Prostate gland (tissue), 2 donors: ENCODE data around the gene PACC1. TPM values are rescaled to one million over a fixed set of nuclear protein-coding genes. Genes with fewer than 3 reads are reported as not detected.
A peak's percentile ranks its signal among the peaks of the same experiment; 100 is the strongest.

ENCODE experiments used
- DNase-seq: peaks from one replicate; pipeline ENCODE4 v3.0.0-alpha.2; 2019; ENCODE audit warnings: low spot score
- H3K27ac ChIP-seq, 2 donors: fragments of 200-600 bp; sonication (generic); 2 replicates each; pipeline ENCODE4 v1.5.1; 2017 to 2019
- H3K27me3 ChIP-seq: fragments of 200-600 bp; sonication (generic); replicated peaks from 2 replicates; pipeline ENCODE4 v1.5.1; 2019; ENCODE audit not compliant: insufficient read depth
- H3K36me3 ChIP-seq, 2 donors: fragments of 200-600 bp; sonication (generic); 1 replicate in 1 of 2; 2 replicates in 1 of 2; pipeline versions ENCODE4 v1.5.1 to v1.8.1; 2017 to 2019
- H3K4me1 ChIP-seq: fragments of 200-600 bp; sonication (generic); replicated peaks from 2 replicates; pipeline ENCODE4 v1.5.1; 2019
- H3K4me3 ChIP-seq, 2 donors: fragments of 200-600 bp; sonication (generic); 2 replicates each; pipeline ENCODE4 v1.5.1; 2017 to 2019
- H3K9me3 ChIP-seq: fragments of 200-600 bp; sonication (generic); 2 replicates; pipeline ENCODE4 v1.5.1; 2017
- CTCF ChIP-seq, 4 experiments: fragments of 200-600 bp in 2 of 4; fragments of 450-650 bp in 2 of 4; sonication (generic) in 2 of 4; IDR thresholded peaks; 1 replicate in 3 of 4; 2 replicates in 1 of 4; pipeline ENCODE4 v1.5.1; 2016 to 2019; ENCODE audit warnings: antibody characterized with exemption in 4 of 4, mild to moderate bottlenecking in 2 of 4, moderate library complexity in 2 of 4
- POLR2A ChIP-seq: fragments of 450-650 bp; IDR thresholded peaks from one replicate; pipeline ENCODE4 v1.6.1; 2016; ENCODE audit warnings: antibody characterized with exemption, mild to moderate bottlenecking
- POLR2AphosphoS5 ChIP-seq: sonication (generic); formaldehyde crosslinking; IDR thresholded peaks from one replicate; pipeline ENCODE4 v1.6.1; 2017; ENCODE audit warnings: antibody characterized with exemption
- WGBS: methylation state at CpG from one replicate; pipeline ENCODE4 v1.1.5; 2018; 5-methylcytosine and 5-hydroxymethylcytosine counted together
- intact Hi-C: fragments of 100-400 bp; cut with DNase I; formaldehyde crosslinking; loops from one replicate; pipeline ENCODE4 v1.14.2; 2022
- total RNA-seq, 2 donors: library from RNA; depleted of rRNA; stranded (reverse); fragments of >200 nt; gene quantifications; one replicate each; pipeline ENCODE4 v1.1.0, GENCODE V29; 2016

The PACC1 gene
- total RNA-seq, 2 donors from 2014 or later = 5.6 to 6.4 TPM

GRCh38 chr1:212433577-212434462 lies 19.1 kb upstream of the PACC1 start:
- intact Hi-C loops = no loop called here
- peak overlapping the region; percentile 76 to 77 for H3K27ac ChIP-seq
- H3K36me3 ChIP-seq = no peaks in the 10 kb centered on the region
- no peaks in the 10 kb centered on the region for H3K9me3 ChIP-seq
- no peak for TF ChIP-seq POLR2AphosphoS5
- TF ChIP-seq POLR2A = no peak
- no peak for TF ChIP-seq CTCF (IDR thresholded peaks at IDR 0.05)
- H3K4me3 ChIP-seq = peak overlapping the region; percentile 80 to 87
- H3K27me3 ChIP-seq = no peaks in the 10 kb centered on the region
- H3K4me1 ChIP-seq = peaks cover 10% of the 10 kb centered on the region
- WGBS = 43% methylated on average over 17 of the region's 17 CpGs
- no peak for DNase-seq

- no peaks in the 10 kb centered on the region for H3K36me3 ChIP-seq
- no peaks in the 10 kb centered on the region for H3K27me3 ChIP-seq
- H3K9me3 ChIP-seq = no peaks in the 10 kb centered on the region
- intact Hi-C loops = no loop called here
- DNase-seq = peak; percentile 78
- peak; percentile 46 for TF ChIP-seq POLR2AphosphoS5
- no peak for TF ChIP-seq CTCF (IDR thresholded peaks at IDR 0.05)
- TF ChIP-seq POLR2A = peak; percentile 57
- H3K4me3 ChIP-seq = peak within 1 kb of the TSS; percentile 80 to 87
- peak within 1 kb of the TSS; percentile 76 to 77 for H3K27ac ChIP-seq
- WGBS = under 1% methylated on average over 37 of the region's 86 CpGs
- H3K4me1 ChIP-seq = peaks cover 10% of the 10 kb centered on the region
Measured at GRCh38 chr1:212432661-212433576, 18.2 kb upstream of the PACC1 start, which contains the start of gene NENF. NENF (plus strand) TSS chr1:212432920; CDS start chr1:212432944, 24 bp downstream.

GRCh38 chr1:212432272-212432660 lies 17.6 kb upstream of the PACC1 start:
- Histone ChIP-seq H3K27ac (peak overlapping the region; percentile 76 to 77), H3K27me3 (no peaks in the 10 kb centered on the region), H3K4me1 (peaks cover 10% of the 10 kb centered on the region), H3K9me3 (no peaks in the 10 kb centered on the region), H3K4me3 (peak overlapping the region; percentile 80 to 87), H3K36me3 (no peaks in the 10 kb centered on the region)
- intact Hi-C loops = no loop called here
- no peak for DNase-seq
- 21% methylated on average over 5 of the region's 5 CpGs for WGBS
- TF ChIP-seq POLR2AphosphoS5 = no peak
- TF ChIP-seq CTCF (IDR thresholded peaks at IDR 0.05) = no peak
- no peak for TF ChIP-seq POLR2A

GRCh38 chr1:212431644-212432043 lies 17.0 kb upstream of the PACC1 start:
- DNase-seq = no peak
- H3K27me3 ChIP-seq = no peaks in the 10 kb centered on the region
- H3K4me3 ChIP-seq = no peak overlapping the region
- 82% methylated on average over 9 of the region's 9 CpGs for WGBS
- peak overlapping the region in 1 of 2 donors; percentile 42 for H3K27ac ChIP-seq
- intact Hi-C loops = no loop called here
- TF ChIP-seq CTCF (IDR thresholded peaks at IDR 0.05) (no peak), POLR2AphosphoS5 (no peak), POLR2A (no peak)
- no peaks in the 10 kb centered on the region for H3K36me3 ChIP-seq
- peaks cover 10% of the 10 kb centered on the region for H3K4me1 ChIP-seq
- H3K9me3 ChIP-seq = no peaks in the 10 kb centered on the region
